NB4 (cell line): ENCODE results near the gene ATP10A.

Source experiments
- DNase-seq: peaks from one replicate; pipeline ENCODE4 v3.0.0; 2010; ENCODE audit warnings: low read depth
- H3K4me3 ChIP-seq: one replicate; pipeline ENCODE4 v1.5.1; 2011; ENCODE audit warnings: mild to moderate bottlenecking, low read depth, low read length, moderate library complexity
- MAX ChIP-seq: IDR thresholded peaks from 2 replicates; pipeline ENCODE4 v1.6.1; 2011; ENCODE audit warnings: low read depth, low read length
- MYC ChIP-seq: IDR thresholded peaks from 2 replicates; pipeline ENCODE4 v1.6.1; 2011; ENCODE audit warnings: low read depth, low read length
- POLR2A ChIP-seq: IDR thresholded peaks from 2 replicates; pipeline ENCODE4 v1.6.1; 2011; ENCODE audit warnings: mild to moderate bottlenecking; ENCODE audit not compliant: insufficient read length; ENCODE audit errors: extremely low read depth
- TF ChIP-seq, protein P1 (sequence below): IDR thresholded peaks from one replicate; pipeline ENCODE4 v1.5.1; 2012; ENCODE audit warnings: low read depth, low read length

ATP10A gene

DNA sequence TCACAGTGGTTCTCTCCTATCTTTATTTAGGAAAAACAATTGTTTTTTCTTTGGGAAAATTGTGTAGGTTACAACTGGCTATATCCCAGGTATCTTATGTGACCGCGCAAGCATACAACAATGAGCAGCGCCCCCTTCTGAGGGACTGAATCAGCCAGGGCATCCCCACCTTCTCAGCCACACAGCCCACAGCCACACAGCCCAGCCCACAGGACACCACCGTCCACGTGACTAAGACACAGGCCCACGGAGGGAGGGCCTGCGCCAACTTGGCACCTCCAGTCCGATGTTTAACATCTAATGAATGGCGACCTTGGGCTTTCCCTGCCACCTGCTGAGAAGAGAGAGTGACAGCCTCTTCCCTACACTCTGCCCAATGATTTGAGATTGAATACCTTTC, 68.1 kb downstream of the ATP10A start:
- no peak overlapping the region for H3K4me3 ChIP-seq
- no peak for TF ChIP-seq MYC
- TF ChIP-seq, protein P1, sequence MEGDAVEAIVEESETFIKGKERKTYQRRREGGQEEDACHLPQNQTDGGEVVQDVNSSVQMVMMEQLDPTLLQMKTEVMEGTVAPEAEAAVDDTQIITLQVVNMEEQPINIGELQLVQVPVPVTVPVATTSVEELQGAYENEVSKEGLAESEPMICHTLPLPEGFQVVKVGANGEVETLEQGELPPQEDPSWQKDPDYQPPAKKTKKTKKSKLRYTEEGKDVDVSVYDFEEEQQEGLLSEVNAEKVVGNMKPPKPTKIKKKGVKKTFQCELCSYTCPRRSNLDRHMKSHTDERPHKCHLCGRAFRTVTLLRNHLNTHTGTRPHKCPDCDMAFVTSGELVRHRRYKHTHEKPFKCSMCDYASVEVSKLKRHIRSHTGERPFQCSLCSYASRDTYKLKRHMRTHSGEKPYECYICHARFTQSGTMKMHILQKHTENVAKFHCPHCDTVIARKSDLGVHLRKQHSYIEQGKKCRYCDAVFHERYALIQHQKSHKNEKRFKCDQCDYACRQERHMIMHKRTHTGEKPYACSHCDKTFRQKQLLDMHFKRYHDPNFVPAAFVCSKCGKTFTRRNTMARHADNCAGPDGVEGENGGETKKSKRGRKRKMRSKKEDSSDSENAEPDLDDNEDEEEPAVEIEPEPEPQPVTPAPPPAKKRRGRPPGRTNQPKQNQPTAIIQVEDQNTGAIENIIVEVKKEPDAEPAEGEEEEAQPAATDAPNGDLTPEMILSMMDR: no peak
- TF ChIP-seq POLR2A: no peak
- TF ChIP-seq MAX: no peak
- DNase-seq: no peak

- DNase-seq: peak; percentile 72
- no peak overlapping the region for H3K4me3 ChIP-seq
- TF ChIP-seq, protein P1: no peak
- TF ChIP-seq MYC (no peak), MAX (no peak), POLR2A (no peak)
These were observed 69.6 kb downstream of the ATP10A start for GRCh38 chr15:25793354-25794050.

GRCh38 chr15:25792128-25792527, 71.0 kb downstream of the ATP10A start:
- TF ChIP-seq MYC: no peak
- no peak for TF ChIP-seq MAX
- TF ChIP-seq, protein P1: no peak
- H3K4me3 ChIP-seq: no peak overlapping the region
- DNase-seq: no peak

DNA sequence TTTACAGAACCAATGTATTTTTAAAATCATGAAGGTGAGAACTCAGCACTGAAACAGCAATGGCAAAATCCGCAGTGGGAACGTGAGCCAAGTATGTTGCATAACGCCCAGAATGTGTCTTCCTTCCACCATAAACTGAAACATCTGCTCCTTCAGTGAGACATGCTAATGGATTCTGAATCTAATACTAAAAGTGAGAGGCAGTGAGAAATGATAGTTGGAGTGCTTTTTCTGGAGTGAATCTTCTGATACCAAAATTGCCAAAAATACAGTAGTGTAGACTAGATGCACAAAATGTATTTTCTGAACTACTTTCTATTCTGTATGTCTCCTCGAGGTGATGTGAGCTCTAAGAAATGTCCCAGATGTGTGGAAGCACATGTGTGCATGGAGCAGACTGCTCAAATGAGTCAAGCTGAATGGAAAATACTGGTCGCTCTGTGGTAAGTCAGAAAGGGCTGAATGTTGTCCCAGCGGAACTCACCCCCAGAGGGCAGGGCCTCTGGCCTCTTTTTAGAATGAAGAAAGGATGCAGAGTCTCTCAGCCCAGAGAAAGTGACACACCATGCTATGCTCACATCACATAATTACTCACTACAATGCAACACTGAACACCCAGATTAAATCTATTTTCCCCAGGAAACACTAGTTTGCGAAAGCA, 73.0 kb downstream of the ATP10A start:
- no peak overlapping the region for H3K4me3 ChIP-seq
- no peak for TF ChIP-seq POLR2A
- TF ChIP-seq, protein P1: no peak
- no peak for TF ChIP-seq MAX
- TF ChIP-seq MYC: no peak
- no peak for DNase-seq

DNA sequence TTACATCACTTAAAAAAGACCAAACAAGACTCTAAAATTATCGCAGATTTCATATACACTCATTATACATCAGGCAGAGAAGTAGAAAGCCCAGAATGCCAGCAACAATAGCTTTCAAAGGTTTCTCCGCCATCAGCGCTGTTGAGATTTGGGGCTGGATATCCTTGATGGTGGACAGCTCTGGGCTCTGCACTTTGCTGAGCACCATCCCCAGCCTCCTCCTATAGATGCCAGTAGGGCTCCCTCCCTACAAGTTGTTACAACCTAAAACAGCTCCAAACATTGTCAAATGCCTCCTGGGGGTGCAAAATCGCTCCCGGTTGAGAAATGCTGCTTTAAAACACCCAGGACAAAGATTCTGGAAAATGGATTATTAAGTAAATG, 73.5 kb downstream of the ATP10A start:
- DNase-seq: no peak
- no peak overlapping the region for H3K4me3 ChIP-seq
- TF ChIP-seq MAX (no peak), POLR2A (no peak)

- H3K4me3 ChIP-seq: no peak overlapping the region
- no peak for TF ChIP-seq MAX
- TF ChIP-seq MYC: no peak
- TF ChIP-seq, protein P1: no peak
- TF ChIP-seq POLR2A: no peak
- no peak for DNase-seq
These were observed 73.9 kb downstream of the ATP10A start for GRCh38 chr15:25789211-25789610.
